ENCODE data around the gene PRICKLE1.
A peak's percentile ranks its signal among the peaks of the same experiment; 100 is the strongest.

PRICKLE1 gene

DNA sequence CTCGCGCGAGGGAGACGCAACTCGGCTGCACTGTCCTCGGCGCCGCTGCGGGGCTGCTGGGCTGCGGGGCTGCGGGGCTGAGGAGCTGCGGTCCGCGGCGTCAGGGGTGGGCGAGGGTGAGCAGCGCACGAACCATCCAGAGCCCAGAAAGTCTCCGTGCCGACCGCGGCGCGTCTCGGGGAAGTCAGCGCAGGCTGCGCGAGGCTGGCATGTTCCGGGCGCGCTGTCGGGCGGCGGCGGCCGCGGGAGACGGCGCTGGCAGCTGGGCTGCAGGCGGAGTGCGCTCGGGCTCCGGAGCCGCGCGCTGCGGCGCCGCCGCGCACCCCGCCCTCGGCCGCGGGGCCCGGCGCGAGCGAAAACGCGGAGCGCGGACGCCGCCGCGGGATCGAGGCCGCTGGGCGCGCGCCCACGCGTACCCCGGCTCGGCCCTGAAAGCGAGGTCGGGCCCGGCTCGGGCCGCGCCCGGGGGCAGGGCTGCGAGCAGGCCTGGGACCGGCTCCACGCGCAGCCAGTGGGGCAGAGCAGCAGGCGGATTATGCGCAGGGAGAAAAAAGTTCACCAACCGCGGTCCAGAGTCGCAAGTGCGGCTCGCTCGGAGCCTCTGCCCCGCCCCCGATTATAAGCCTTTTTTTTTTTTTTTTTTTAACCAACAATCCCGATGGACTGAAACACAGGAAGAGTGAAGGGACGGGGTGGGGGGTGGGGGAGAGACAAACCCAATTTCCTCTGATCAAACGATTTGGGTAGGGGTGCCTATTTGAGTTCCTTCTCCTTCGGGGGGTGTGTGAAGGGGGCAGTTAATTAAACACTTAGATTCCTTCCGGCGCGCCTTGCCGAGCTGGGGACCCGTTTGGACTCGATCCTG, at the start of gene PRICKLE1:
Gene PRICKLE1 (minus strand): TSS at position 282 of the 865 bp plus-strand sequence. CDS start 117,230 bp downstream, outside the sequence.
- TF ChIP-seq, protein P1, sequence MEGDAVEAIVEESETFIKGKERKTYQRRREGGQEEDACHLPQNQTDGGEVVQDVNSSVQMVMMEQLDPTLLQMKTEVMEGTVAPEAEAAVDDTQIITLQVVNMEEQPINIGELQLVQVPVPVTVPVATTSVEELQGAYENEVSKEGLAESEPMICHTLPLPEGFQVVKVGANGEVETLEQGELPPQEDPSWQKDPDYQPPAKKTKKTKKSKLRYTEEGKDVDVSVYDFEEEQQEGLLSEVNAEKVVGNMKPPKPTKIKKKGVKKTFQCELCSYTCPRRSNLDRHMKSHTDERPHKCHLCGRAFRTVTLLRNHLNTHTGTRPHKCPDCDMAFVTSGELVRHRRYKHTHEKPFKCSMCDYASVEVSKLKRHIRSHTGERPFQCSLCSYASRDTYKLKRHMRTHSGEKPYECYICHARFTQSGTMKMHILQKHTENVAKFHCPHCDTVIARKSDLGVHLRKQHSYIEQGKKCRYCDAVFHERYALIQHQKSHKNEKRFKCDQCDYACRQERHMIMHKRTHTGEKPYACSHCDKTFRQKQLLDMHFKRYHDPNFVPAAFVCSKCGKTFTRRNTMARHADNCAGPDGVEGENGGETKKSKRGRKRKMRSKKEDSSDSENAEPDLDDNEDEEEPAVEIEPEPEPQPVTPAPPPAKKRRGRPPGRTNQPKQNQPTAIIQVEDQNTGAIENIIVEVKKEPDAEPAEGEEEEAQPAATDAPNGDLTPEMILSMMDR (conservative IDR thresholded peaks at IDR 0.05; ENCODE audit: low read depth, low read length) = no peak
- peak within 1 kb of the TSS; percentile 21 for H3K4me3 ChIP-seq (IDR thresholded peaks at IDR 0.05; ENCODE audit: insufficient read depth, low read depth, low read length)
- no peaks in the 10 kb centered on the region for H3K79me2 ChIP-seq (ENCODE audit: insufficient read depth, low read depth)
- H3K4me1 ChIP-seq (ENCODE audit: low read depth, poor library complexity, severe bottlenecking) = peaks cover 5% of the 10 kb centered on the region
- H3K9ac ChIP-seq = peak within 1 kb of the TSS; percentile 75
- peak within 1 kb of the TSS; percentile 85 for H3K4me2 ChIP-seq
- H3K36me3 ChIP-seq (ENCODE audit: insufficient read depth) = no peaks in the 10 kb centered on the region
- peak within 1 kb of the TSS; percentile 99 for H2AFZ ChIP-seq (ENCODE audit: low read depth)
- H4K20me1 ChIP-seq (ENCODE audit: insufficient read depth) = no peaks in the 10 kb centered on the region
- peaks cover 7% of the 10 kb centered on the region; the same call in 1 of the 2 replicates for H3K27me3 ChIP-seq (ENCODE audit: insufficient read depth, low read depth)
- no peak within 1 kb of the TSS for H3K27ac ChIP-seq

- H2AFZ ChIP-seq (ENCODE audit: low read depth) = no peak overlapping the region
- H3K4me2 ChIP-seq = no peak overlapping the region
- TF ChIP-seq, protein P1 (conservative IDR thresholded peaks at IDR 0.05; ENCODE audit: low read depth, low read length) = no peak
- no peak overlapping the region for H3K27ac ChIP-seq
- H3K36me3 ChIP-seq (ENCODE audit: insufficient read depth) = no peaks in the 10 kb centered on the region
- no peak overlapping the region for H3K4me3 ChIP-seq (IDR thresholded peaks at IDR 0.05; ENCODE audit: insufficient read depth, low read depth, low read length)
- H4K20me1 ChIP-seq (ENCODE audit: insufficient read depth) = no peaks in the 10 kb centered on the region
- H3K4me1 ChIP-seq (ENCODE audit: low read depth, poor library complexity, severe bottlenecking) = no peaks in the 10 kb centered on the region
- no peaks in the 10 kb centered on the region for H3K27me3 ChIP-seq (ENCODE audit: insufficient read depth, low read depth)
- no peak overlapping the region for H3K9ac ChIP-seq
- H3K79me2 ChIP-seq (ENCODE audit: insufficient read depth, low read depth) = no peaks in the 10 kb centered on the region
Measured at GRCh38 chr12:42638697-42639096, 49.2 kb upstream of the PRICKLE1 start.

- Histone ChIP-seq H3K4me2 (no peak overlapping the region), H3K79me2 (ENCODE audit: insufficient read depth, low read depth) (no peaks in the 10 kb centered on the region), H3K27me3 (ENCODE audit: insufficient read depth, low read depth) (no peaks in the 10 kb centered on the region), H3K36me3 (ENCODE audit: insufficient read depth) (no peaks in the 10 kb centered on the region), H3K4me1 (ENCODE audit: low read depth, poor library complexity, severe bottlenecking) (no peaks in the 10 kb centered on the region), H3K9ac (no peak overlapping the region), H4K20me1 (ENCODE audit: insufficient read depth) (no peaks in the 10 kb centered on the region), H3K27ac (no peak overlapping the region), H2AFZ (ENCODE audit: low read depth) (no peak overlapping the region), H3K4me3 (IDR thresholded peaks at IDR 0.05; ENCODE audit: insufficient read depth, low read depth, low read length) (no peak overlapping the region)
- TF ChIP-seq, protein P1 (conservative IDR thresholded peaks at IDR 0.05; ENCODE audit: low read depth, low read length) = no peak
Measured at GRCh38 chr12:42638011-42638410, 48.5 kb upstream of the PRICKLE1 start.

- H3K27me3 ChIP-seq (ENCODE audit: insufficient read depth, low read depth) = no peaks in the 10 kb centered on the region
- peaks cover 6% of the 10 kb centered on the region for H3K4me1 ChIP-seq (ENCODE audit: low read depth, poor library complexity, severe bottlenecking)
- TF ChIP-seq, protein P1 (conservative IDR thresholded peaks at IDR 0.05; ENCODE audit: low read depth, low read length) = no peak
- no peak overlapping the region for H2AFZ ChIP-seq (ENCODE audit: low read depth)
- no peak overlapping the region for H3K4me3 ChIP-seq (IDR thresholded peaks at IDR 0.05; ENCODE audit: insufficient read depth, low read depth, low read length)
- H3K79me2 ChIP-seq (ENCODE audit: insufficient read depth, low read depth) = no peaks in the 10 kb centered on the region
- no peak overlapping the region for H3K4me2 ChIP-seq
- no peak overlapping the region for H3K27ac ChIP-seq
- no peak overlapping the region for H3K9ac ChIP-seq
- no peaks in the 10 kb centered on the region for H4K20me1 ChIP-seq (ENCODE audit: insufficient read depth)
- no peaks in the 10 kb centered on the region for H3K36me3 ChIP-seq (ENCODE audit: insufficient read depth)
Measured at GRCh38 chr12:42636993-42637392, 47.4 kb upstream of the PRICKLE1 start.
